ENCODE results near the gene OVOL1. TPM values are rescaled to one million over a fixed set of nuclear protein-coding genes. Genes with fewer than 3 reads are reported as not detected.

The OVOL1 gene
- total RNA-seq, 1 experiment from 2014 or later: not detected

DNA sequence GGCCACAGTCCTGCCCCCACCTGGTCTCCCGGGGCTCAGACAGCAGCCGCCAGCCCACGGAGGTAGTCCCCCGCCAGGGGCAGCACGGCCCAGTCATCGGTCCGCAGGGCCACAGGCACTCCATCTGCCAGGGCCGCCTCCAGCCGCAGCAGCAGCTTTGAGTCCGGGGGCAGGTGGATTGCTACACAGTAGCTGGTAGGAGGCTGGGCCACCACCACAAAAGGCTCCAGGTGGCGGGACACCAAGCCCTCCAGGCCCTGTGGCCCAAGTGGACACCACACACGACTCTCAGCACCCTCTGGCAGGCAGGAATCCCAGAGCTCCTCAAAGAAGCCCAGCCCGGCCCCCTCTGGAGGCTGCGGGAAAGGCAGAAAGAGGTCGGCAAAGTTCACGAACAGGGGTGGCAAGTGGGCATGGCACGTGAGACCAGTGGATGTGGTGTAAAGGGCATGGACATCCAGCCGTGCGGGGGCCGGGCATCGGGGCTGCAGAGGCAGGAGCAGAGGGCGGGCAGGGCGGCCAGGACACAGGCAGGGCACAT, 9.0 kb upstream of the OVOL1 start:
- no peak for DNase-seq (ENCODE audit: low spot score)

DNA sequence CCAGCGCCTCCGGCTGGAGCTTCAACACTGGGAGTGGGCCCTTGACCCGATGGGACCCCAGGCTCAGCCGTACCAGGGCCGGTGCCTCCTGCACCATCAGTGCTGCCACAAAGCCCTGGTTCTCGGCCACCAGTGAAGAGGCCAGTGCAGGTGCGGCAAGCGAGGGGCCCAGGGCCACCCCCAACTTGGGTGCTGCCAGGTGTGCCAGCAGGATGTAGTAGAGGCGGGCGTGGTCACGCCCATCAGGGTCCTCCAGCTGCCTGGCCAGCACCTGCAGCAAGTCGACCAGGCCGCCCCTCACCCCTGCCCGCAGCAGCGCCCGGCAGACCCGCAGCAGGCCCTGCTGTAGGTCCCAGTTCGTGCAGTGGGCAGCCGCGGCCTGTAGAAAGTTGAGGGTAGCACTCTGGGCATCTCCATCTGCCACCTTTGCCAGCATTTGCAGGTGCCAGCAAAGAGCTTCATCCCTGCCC, 8.4 kb upstream of the OVOL1 start:
- DNase-seq (ENCODE audit: low spot score): no peak

DNA sequence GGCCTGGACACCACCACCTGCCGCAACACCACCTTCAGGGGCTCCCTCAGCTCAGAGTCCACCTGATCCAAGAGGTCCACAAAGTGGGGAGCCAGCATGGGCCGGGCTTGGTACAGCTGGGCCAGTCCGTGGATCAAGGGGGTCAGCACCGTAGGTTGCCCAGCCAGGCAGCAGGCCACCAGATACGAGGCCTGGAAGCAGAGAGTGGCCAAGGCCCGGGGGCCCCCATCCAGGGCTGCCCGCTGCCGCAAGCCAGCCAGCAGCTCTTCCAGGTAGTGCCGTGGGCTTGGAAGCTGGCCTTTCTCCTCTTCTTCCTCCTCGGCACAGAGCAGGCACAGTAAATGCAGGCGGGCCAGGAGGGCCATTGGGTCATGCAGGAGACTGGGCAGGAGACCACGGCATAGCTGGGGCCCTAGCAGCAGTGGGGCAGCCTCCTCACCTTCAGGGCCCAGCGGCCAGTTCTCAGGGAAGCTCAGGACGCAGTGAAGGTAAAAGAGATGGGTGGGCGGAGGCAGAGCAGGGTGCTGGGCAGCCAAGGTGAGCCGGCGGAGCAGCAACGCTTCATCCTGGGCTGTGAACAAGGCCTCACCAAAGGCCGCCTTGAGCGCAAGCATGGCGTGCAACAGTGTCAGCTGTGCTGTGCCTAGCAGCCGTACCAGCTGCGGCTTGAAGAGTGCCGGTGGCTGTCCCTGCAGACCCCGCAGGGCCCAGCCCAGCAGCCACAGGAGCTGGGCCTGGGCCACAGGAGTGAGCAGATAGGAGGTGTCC, 7.8 kb upstream of the OVOL1 start:
- no peak for DNase-seq (ENCODE audit: low spot score)

DNA sequence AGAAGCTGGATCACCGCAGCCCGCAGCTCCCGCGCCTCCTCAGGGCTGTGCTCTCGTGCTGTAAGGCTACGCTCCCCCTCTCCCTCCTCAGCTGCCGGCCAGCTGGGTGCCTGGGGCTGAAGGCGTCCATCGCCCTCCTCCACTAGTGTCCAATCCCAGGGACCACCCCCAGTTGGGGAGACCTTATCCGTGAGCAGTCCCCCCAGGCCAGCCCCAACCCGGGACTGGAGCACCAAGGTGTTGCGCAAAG, 7.3 kb upstream of the OVOL1 start:
- no peak for DNase-seq (ENCODE audit: low spot score)

DNA sequence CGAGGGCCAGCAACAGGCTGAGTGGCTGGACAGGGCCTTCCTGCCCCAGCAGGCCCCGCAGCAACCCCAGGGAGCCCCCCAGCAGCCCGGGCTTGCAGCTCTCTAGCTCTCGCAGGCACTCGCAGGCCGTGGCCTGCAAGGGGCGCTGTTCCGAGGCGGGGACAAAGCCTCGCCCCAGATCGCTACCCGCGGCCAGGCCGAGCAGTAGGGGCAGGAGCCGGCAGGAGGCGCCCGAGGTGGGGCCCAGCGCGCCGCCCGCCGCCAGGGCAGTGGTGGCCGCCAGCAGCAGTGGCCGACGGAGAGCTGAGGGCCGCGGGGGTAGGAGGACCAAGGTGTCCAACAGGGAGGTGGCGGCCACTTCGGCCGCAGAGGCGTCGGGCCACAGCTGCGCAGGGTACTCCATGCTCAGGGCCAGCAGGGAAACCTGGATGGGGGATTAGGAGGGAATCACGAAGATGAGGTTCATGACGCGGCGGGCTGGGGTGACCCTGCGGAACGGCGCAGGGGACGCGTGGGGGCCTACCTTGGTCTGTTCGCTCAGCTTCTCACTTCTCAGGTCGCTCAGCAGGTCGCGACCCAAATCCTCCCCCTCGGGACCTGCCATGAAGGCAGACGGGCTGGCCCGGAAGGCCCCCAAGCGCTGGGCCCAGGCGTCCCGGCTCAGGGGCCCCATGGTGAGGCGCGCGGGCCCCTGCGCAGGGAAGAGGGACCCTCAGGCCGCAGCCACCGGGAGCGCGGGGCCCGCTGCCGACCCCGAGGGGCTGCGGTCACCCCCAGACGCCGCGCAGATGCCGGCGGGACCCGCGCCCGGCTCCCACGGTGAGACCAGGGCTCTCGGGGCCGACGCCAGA, 6.7 kb upstream of the OVOL1 start:
- DNase-seq (ENCODE audit: low spot score): peak; percentile 50

DNA sequence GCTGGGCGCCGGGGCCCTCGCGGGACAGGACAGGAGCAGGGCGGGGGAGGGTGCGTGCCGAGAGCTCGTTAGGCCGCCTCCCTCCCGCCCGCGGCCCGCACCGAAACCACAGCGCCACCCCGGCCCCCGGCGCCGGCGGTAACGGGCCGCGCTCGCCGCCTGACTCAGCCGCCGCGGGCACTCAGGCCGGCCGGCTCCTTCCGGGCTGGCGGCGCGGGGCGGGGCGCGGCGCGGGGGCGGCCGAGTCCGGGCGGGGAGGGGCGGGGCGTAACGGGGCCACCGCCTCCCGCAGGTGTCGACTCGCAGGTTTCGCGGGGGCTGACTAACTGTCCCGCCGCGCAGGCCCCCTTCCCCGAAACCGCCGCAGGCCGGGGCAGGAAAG, 6.1 kb upstream of the OVOL1 start, which contains the start of gene AP5B1:
Gene AP5B1, minus strand, starts transcription at position 207 of the 382 bp plus-strand sequence. CDS start 385 bp downstream, outside the sequence.
- DNase-seq (ENCODE audit: low spot score): peak; percentile 5

DNA sequence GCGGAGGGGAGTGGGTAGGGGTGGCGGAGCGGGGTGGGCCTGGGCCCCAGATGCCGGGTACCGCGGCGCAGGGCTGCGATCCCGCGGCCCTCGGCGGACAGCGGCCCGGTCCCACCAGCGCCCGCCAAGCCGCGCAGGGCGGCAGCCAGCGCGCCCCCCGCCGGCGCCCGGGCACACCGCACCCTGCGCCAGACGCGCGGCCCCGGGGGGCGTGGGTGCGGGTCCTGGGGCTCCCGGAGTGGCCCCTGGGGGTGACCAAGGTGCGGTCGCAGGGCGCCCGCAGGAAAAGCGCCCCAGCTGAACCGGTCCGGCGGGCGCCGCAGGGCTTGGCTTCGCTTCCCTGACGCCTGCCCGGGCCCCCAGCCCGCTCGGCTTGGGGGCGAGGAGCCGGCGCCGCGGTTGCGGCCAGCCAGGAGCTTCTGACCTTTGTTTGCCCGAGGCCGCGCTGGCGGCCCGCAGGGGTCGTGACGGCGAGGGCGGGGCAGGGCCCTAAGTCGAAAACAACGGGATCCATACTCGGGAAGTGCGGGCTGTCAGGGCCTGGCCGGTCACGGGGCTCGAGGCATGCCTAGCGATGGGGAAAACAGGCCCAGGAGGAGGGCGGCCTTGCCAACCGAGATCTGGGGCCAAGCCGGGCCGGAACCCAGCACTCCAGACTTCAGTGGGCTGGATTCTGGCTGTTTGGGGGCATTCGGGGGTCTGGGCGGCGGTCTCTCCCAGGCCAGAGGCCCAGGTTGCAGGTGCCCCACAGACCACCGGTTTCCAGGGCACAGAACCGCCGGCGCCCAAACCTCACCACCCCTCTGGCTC, 5.5 kb upstream of the OVOL1 start:
- DNase-seq (ENCODE audit: low spot score): no peak

DNA sequence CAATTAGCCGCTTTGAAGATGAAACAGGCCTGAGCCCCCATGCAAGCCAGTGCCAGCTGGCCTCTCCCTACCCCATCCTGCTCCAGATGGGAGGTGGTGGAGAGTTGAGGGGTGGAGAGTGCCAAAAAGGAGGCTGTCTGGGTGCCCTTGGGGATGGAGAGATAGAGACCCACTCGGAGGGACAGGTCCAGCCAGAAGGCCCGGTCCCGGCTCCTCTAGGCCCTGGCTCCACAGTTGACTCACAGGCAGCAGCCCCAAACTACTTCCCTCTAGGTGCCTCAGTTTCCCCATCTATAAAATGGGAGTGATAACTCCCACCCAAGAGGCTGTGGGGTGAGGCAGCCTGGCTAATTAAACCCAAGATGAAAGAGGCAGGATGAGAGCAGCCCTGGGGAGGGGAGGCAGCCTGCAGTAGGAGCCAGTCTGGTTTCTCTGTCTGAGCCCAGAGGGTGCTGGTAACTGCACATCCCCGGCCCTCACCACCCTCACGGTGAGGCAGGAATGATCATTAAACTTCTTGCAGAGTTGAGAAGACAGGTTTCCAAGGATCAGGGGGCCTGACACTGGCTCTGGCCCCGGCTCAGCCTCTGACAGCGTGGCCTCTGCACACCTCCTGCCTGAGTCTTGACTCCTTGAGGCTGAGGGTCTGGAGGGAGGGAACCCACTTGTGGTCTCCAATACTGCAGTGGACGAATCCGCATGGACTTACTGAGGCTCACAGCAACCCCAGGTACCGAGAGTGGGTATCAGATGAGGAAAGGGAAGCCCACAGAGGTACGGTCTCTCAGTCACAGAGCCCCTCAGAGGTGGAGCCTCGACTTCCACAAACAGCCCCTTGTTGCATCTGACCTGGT, 4.7 kb upstream of the OVOL1 start:
- DNase-seq (ENCODE audit: low spot score): no peak

DNA sequence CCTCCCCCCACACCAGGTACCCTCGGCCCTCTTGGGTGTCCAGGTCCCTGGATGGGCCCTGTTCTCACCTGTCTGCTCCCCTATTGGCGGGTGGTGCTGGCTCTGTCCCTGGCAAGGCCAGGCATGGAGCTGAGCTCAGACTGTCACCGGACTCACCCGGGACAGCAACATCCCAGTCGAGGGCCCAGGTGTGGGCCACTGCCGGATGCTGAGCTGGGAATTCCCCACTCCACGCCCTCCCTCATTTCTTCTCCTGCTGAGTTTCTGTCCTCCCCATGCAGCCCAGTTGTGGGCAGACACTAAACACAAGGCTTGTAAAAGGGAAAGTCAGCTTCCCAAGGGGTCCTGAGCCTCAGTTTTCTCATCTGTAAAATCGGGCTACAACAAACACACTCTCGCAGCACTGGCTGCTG, 4.0 kb upstream of the OVOL1 start:
- DNase-seq (ENCODE audit: low spot score): no peak

DNA sequence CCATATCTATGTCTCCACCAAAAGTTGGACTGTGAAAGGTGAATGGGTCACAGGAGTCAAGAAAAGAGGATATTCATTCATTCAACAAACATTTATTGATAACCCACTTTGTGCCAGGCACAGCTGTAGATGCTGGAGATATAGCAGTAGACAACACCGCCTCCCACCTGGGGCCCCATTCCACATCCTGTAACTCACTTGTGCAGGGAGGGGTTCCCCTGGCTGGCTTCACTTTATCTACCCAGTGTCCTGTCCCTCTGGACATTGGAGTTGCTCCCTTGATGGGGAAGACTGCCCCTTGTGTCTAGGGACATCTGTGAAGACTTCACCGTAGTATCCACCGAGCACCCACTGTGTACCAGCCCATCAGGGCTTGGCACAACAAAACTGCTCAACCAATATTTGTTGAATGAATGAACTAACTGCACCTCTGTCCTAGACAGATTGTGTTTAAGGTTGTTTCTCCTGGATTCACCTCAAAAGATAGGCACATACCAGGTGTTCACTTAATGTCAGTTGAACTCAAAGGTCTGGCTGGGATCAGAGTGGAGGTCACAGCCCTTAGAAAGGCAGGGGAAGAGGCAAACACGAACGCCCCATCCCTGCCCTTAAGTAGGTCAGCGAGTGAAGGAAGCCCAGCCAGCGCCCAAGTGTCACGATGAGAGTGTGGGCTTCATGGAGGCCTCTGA, 1.4 kb upstream of the OVOL1 start:
- no peak for DNase-seq (ENCODE audit: low spot score)

DNA sequence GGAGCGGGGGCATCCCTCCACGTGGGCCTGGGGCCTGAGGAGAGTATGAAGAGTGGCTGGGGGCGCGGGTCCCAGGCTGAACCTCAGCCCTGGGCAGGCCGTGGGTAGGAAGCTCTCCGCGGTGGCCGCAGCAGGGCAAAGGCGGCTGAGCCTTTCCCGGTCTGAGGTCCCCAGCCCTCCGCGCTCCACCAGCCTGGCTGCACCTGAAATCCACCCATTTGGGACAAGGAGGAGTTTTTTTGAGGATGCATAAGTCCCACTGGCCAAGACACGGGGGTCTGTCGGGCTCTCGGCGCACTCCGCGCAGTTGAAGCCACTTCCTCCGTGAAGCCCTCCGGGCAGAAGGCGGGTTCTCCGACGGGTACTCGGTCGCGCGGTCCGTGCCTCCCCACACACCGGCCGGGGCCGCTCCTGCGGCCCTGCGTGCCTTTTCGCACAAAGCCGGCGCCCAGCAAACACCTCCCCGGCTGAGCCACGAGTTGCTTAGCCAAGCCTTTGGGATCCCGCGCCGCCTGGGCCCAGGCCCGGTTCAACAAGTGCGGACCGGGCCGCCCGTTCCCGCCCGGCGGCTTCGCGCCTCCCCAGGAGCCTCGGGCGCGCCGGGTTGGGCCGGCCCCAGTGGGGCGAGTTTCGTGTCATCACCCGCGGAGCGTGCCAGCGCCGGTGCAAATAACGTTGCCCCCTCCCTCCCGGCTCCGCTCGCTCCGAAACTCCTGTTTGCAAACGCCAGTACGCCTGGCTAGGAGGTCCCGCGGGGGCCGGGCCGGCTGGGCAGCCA, 666 bp upstream of the OVOL1 start:
- DNase-seq (ENCODE audit: low spot score): no peak

DNA sequence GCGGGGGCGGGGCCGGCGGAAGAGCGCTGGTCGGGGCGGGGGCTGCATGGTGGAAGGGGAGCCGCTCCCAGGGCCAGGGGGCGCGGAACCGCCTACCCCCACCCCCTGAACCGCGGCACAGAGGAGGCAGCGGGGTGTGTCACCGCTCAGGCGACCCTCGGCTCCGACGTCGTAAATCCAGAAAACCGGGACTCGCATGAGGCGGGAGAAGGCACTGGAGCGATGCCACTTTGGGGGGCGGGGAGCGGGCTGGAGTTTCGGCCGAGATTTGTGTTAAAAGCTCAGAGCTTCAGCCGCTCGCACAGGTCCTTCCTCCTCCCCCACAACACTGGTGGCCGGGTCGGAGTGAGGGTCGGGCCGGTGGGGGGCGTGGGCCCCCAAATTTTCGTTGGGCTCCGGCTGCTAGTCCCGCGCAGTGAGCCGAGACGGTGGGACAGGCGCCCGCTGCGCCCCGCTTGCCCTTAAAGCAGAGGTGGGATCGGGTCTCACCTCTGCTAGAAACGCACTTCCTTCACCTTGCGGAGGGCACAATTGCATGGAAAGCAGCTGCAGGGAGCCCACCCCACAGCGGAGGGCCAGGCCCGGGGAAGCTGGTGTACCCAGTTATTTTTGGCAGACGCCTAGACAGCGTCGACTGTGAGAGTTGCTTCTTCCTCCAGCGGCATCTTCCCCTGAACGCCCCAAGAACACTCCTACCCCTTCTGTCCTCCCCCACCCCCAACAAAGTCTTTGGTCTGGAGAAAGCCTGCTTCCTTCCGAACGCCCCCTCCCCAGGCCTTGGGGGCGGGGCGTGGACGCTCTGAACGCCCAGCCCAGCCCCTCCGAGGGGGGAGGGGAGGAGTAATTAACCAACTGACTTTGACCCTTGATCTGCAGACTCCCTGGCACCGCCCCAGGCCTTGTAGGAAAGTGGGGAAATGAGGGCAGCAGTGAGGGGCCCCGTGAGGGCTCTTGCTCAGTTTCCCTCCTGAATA, 1.1 kb downstream of the OVOL1 start:
- no peak for DNase-seq (ENCODE audit: low spot score)

DNA sequence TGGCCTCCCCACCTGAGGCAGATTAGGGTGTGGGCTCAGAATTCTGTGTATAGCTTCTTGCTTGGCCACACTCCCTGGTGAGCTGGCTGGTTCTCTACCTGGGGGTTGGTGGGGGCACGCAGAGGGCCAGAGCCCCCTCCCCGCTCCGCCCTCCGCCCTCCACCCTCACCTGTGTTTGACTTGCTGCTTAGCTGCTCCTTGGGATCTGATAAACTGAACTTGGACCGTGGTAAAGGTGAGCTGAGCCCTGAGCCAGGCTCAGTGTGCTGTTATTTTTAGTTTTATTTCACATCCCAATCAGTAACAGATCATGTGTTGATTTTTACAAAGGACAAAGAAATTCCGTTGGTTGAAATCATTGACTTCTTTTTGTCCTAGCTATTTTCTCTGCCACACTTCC, 2.0 kb downstream of the OVOL1 start:
- no peak for DNase-seq (ENCODE audit: low spot score)

DNA sequence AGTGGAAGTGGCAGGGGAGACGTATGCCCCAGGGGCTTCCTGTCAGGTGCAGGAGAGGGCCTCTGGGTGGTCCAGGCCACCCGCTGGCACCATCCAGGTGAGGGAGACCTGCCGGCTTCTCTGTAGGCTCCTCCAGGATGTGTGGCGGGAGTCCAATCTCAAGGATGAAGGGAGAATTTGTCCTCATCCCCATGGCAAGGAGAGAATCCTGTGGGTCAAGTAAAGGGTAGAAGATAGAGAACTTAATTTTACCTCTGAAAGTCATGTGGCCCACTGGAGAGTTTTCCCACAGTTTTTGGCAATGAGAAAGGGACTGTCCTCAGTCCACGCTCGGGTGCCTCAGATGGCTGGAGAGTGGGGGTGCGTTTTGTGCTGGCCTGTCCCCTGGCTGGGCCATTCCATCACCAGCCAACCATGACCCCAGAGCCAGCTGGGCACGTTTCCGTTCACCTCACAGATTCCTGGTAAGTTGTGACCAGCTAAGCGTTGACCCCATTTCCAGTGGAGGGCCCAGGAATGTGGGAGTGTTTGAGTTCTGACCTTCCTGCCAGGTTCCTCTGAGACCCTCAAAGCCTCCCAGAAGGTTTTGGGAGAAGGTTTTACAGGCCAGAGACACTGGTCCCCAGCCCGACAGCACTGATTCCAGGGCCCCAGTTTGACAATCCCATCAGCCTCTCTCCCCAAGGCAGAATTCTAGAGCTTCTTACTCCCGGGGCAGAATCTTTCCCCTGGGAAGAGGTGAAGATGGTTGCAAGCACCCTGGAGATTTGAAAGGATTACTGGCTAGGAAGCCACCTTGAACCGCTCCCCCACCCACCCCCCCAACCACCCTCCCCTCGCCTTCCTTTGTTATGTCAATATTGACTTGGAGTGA, 2.6 kb downstream of the OVOL1 start:
- DNase-seq (ENCODE audit: low spot score): no peak

DNA sequence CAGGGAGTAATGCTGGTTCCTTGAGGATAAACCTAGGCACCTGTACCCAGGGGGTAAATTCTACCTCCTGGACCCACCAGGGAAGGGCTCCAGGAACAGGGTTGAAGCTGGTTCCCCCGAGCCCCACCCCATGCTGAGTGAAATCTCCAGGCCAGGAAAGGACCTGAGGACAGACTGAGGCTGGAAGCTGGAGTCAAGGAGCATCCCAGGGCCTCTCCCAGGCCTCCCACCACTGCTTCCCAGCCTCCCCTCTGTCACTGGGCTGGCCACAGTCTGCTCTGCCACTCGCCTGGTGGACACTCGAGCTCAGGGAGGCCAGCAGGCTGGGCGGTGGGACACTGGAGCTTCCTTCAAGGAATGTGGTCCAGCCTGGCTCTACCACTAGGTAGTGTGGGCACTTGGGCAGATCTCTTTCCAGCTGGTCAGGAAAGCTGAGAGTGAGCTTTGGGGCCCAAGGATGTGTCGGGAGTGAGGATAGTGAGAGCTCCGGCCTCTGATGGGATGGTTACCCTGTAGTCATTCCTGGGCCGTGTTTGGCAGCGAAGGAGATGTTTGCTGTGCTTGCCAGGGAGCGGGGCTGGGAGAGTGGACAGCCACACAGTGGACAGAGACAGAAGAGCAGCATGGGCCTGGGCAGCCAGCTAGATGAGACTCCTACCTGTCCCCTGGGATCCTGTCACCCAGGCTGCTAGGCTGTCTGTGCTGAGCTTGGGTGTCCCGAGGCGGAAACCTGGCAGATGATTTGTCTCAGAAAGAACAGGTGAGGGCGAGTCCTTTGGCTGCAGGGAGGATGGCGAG, 3.4 kb downstream of the OVOL1 start:
- no peak for DNase-seq (ENCODE audit: low spot score)

DNA sequence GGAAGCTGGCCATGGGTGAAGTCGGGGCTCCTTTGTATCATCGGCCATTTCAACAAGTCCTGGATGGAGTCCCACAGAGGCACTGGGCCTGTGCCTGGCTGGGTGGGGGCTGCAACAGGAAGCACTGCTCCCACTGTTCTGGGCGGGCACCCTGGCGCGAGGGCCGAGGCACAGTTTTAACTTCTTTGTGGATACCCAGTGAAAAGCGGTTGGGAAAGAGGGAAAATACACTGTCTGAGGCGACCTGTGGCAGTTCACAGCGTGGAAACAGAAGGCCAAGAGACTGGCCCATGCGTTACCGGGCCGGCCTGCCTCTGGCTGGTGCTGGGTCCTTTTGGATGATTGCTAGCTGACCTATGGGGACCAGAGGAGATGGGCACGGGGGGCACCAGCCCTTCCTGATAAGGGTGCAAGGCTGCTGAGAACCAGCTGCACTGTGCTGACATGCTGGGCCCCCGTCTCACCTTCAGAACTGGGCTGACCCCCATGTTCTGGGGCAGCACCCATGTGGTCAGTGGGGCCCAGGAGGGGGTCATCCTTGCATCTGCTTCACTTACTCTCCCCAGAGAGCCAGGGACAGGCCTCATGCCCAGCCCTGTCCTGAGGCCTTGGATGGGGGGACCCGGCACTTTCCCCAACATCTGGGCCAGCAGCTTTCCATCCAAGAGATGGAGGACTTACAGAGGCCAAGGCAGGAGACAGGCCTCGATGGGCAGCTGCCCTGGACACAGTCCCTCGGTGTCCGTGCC, 4.2 kb downstream of the OVOL1 start:
- no peak for DNase-seq (ENCODE audit: low spot score)

Measured in A172 (cell line).